Activated T-helper 2 cell treated with anti-CD3 and anti-CD28 coated beads, Interferon-gamma antibody, Interleukin-2, Interleukin-4, amounts not matched to agents 10 μg/mL and 5 μg/mL and 100 μg/mL, durations not matched to agents 14 hours and 24 hours and 36 hours (primary cell): Measurements from ENCODE around the gene SERPINI1. TPM values are rescaled to one million over a fixed set of nuclear protein-coding genes. Genes with fewer than 3 reads are reported as not detected.

ENCODE experiments used
- DNase-seq: peaks from one replicate; pipeline ENCODE4 v3.0.0; 2021; ENCODE audit warnings: low spot score
- H3K27ac Mint-ChIP-seq: one replicate; pipeline ENCODE4 v1.8.0; 2021; ENCODE audit warnings: mixed read lengths
- H3K27me3 Mint-ChIP-seq: one replicate; pipeline ENCODE4 v1.8.0; 2021; ENCODE audit warnings: low read depth, mixed read lengths
- H3K36me3 Mint-ChIP-seq: one replicate; pipeline ENCODE4 v1.8.0; 2021; ENCODE audit warnings: low read depth, mixed read lengths
- H3K4me1 Mint-ChIP-seq: one replicate; pipeline ENCODE4 v1.8.0; 2021; ENCODE audit warnings: low read depth, mixed read lengths
- H3K4me3 Mint-ChIP-seq: one replicate; pipeline ENCODE4 v1.8.0; 2021; ENCODE audit warnings: low read depth, mild to moderate bottlenecking, moderate library complexity, mixed read lengths
- H3K9me3 Mint-ChIP-seq: one replicate; pipeline ENCODE4 v1.8.0; 2021; ENCODE audit warnings: mixed read lengths
- intact Hi-C: fragments of 100-400 bp; cut with micrococcal nuclease; formaldehyde crosslinking; loops from one replicate; pipeline ENCODE4 v1.15.1; 2023
- total RNA-seq: library from RNA; stranded (reverse); gene quantifications from 2 replicates; pipeline ENCODE4 v1.2.3, GENCODE V29; 2022

Gene SERPINI1, protein sequence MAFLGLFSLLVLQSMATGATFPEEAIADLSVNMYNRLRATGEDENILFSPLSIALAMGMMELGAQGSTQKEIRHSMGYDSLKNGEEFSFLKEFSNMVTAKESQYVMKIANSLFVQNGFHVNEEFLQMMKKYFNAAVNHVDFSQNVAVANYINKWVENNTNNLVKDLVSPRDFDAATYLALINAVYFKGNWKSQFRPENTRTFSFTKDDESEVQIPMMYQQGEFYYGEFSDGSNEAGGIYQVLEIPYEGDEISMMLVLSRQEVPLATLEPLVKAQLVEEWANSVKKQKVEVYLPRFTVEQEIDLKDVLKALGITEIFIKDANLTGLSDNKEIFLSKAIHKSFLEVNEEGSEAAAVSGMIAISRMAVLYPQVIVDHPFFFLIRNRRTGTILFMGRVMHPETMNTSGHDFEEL
- 0.46 and 0.71 TPM in 2 replicates for total RNA-seq

DNA sequence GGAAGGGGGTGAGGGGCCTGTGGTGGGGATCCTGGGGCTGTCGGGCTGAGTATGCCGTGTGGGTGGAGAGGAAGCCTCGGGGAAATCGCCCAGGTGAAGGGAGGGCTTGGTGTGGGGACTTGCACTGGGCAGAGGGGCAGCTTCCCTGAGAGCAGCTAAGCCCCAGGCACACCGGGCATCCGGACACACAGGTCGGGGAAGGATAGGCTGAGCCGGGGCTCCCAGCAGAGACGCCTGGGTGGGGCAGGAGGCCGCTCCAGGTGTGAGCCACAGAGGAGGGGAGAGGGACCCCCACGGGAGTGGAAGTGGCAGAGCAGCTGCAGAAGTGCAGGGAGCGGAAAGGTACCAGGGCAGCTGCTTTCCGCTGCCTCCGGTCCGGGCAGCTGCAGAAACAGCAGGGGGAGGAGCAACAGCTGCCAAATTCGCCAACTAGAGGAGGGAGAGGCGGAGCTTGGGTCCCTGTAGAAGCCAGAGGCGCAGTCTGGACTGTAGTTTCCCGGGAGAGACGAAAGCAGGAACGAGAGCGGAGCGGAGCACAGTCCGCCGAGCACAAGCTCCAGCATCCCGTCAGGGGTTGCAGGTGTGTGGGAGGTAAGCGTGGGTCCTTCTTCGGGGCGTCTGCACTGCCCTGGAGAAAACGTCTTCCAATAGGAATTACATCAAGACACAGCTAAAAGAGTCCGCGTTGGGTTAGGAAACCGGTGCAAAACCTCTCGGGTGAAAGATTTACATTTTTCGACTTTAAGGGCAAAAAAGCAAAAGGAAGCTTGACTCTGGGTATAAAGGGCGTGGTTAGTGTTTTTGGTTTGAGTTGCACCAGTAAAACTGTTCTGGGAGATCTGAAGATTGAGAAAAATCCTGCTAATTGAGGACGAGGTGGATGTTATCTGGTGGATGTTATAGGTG is at the start of gene SERPINI1:
Gene SERPINI1, plus strand, starts transcription at position 489 of the 906 bp plus-strand sequence. CDS start 53,408 bp downstream, outside the sequence.
- peaks cover 16% of the 10 kb centered on the region for H3K4me1 Mint-ChIP-seq
- peak; percentile 76 for DNase-seq
- H3K36me3 Mint-ChIP-seq = peaks cover 10% of the 10 kb centered on the region
- H3K4me3 Mint-ChIP-seq = no peak within 1 kb of the TSS
- peaks cover 7% of the 10 kb centered on the region for H3K27me3 Mint-ChIP-seq
- H3K9me3 Mint-ChIP-seq = no peaks in the 10 kb centered on the region
- intact Hi-C loops = loop anchor here (1.0 to 10.0 kb wide), 4 partner anchors 44 to 361 kb away; partner anchors contain the start of gene ZBBX
- H3K27ac Mint-ChIP-seq = no peak within 1 kb of the TSS

DNA sequence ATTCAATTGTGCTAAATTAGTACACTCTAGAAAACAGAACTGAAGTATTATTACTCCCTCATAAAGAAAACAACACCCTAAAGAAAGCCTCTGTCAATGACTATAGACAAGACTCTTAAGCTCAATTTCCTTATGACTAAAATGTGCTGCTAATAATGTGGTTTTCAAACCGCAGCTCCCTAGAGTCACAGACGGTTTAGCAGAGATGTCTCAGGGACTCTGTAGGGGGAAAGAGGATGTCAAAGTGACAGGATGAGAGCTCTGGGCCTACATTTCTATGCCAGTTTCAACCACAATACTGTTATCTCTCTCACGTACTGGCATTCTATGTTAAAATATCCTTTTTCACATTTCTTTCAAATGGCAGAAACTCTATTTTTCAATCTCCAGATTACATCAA is 44.2 kb upstream of the SERPINI1 start:
- intact Hi-C loops = loop anchor here (1.0 kb wide), 1 partner anchor 44 kb away; the partner anchor contains the start of gene SERPINI1
- Mint-ChIP-seq H3K27me3 (no peaks in the 10 kb centered on the region), H3K4me3 (no peak overlapping the region), H3K27ac (peak overlapping the region; percentile 63), H3K36me3 (peaks cover 49% of the 10 kb centered on the region), H3K4me1 (peaks cover 23% of the 10 kb centered on the region), H3K9me3 (no peaks in the 10 kb centered on the region)
- peak; percentile 36 for DNase-seq

DNA sequence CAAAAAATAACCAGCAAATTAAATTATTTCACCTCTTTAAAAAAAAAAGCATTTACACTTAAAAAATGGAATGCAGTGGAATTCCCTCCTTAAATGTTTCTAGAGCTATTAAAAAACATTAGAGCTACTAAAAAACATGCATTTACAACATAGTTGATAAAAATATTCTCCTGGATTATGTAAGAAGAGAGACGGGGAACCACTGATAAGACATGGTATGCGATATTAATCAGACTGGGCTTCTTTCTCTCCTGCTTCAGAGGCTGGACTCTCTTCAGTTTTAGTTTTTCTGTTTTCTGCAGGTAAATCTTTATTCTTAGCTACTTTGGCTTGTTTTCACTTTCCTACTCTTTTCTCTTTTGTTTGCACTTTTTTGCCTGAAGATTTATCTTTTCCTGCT is 41.4 kb upstream of the SERPINI1 start:
- no peaks in the 10 kb centered on the region for H3K9me3 Mint-ChIP-seq
- no peaks in the 10 kb centered on the region for H3K27me3 Mint-ChIP-seq
- H3K27ac Mint-ChIP-seq = no peak overlapping the region
- H3K4me1 Mint-ChIP-seq = peaks cover 30% of the 10 kb centered on the region
- peaks cover 53% of the 10 kb centered on the region for H3K36me3 Mint-ChIP-seq
- H3K4me3 Mint-ChIP-seq = no peak overlapping the region
- intact Hi-C loops = no loop called here
- DNase-seq = no peak

DNA sequence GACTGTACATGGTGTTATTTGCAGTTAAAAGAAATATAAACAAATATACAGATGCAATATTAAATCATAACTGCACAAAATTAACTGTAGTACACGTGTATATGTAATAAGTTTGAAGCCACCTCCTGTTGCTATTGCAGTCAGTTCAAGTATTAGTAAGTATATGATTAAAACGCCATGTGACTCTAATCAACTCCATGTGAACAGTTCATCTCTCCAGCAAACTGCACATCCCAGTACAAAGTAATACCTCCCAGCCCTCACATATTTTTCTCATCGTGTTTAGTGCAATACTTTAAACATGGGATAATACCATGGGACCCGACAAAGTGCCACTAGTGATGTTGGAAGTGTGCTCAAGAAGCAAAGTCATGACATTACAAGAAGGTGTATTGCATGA is 35.5 kb upstream of the SERPINI1 start:
- intact Hi-C loops = no loop called here
- Mint-ChIP-seq H3K27ac (no peak overlapping the region), H3K4me3 (no peak overlapping the region), H3K9me3 (no peaks in the 10 kb centered on the region), H3K27me3 (no peaks in the 10 kb centered on the region), H3K4me1 (peaks cover 11% of the 10 kb centered on the region), H3K36me3 (peaks cover 42% of the 10 kb centered on the region)
- DNase-seq = no peak

DNA sequence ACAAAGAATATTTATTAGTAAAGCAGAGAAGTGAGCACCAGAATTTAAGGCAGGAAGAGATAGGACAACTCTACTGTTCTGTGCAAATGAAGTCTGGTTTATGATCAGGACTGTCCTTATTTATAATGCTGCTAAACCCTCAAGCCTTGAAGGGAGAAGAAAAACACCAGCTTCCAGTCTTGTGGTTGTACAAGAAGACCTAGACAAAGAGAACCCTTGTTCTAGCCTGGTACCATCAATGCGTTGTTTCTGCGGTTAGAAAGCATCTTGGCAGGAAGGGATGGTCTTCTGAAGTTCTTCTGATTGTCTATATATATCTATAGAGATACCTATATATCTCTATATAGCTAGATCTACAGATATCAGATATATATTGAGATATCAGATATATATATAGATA is 34.6 kb upstream of the SERPINI1 start:
- H3K4me3 Mint-ChIP-seq = no peak overlapping the region
- peaks cover 13% of the 10 kb centered on the region for H3K4me1 Mint-ChIP-seq
- no peak for DNase-seq
- peaks cover 36% of the 10 kb centered on the region for H3K36me3 Mint-ChIP-seq
- H3K27ac Mint-ChIP-seq = no peak overlapping the region
- H3K9me3 Mint-ChIP-seq = no peaks in the 10 kb centered on the region
- H3K27me3 Mint-ChIP-seq = no peaks in the 10 kb centered on the region
- intact Hi-C loops = no loop called here

DNA sequence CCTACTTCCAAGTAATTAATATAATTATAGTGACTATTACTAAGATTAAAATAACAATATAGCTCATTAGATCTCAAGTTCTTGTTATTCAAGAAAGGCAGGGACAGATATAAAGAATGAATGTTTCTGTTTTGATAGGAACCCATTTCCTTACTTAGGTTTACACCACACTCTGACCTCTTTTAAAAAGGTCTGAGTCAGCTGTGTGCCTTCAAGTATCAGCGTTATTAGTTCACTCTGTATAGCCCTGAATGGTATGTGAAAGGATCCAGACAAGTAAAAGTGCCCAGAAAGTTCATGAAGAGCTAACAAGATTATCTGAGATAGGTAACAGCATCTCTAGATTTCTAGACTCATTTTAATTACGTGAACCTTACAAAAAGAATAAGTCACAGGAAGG is 29.7 kb upstream of the SERPINI1 start:
- Mint-ChIP-seq H3K27ac (no peak overlapping the region), H3K27me3 (no peaks in the 10 kb centered on the region), H3K4me3 (no peak overlapping the region), H3K36me3 (peaks cover 48% of the 10 kb centered on the region), H3K9me3 (no peaks in the 10 kb centered on the region), H3K4me1 (peaks cover 7% of the 10 kb centered on the region)
- DNase-seq = no peak
- intact Hi-C loops = no loop called here

DNA sequence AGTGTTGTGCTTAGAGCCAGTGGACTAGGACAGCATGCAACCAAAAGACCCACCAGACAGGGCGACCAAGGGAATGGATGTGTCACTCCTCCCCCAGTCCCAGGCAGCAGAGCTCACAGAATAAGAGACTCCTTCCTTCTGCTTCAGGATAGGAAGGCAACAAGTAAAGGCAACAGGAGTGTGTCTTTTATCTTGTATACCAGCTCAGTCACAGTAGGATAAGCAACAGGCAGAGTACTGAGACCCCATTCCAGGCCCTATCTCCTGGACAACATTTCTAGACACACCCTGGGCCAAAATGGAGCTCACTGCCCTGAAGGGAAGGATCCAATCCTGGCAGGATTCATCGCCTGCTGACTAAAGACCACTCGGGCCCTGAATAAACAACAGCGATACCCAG is 25.8 kb upstream of the SERPINI1 start:
- Mint-ChIP-seq H3K4me1 (peaks cover 33% of the 10 kb centered on the region), H3K36me3 (peaks cover 70% of the 10 kb centered on the region), H3K4me3 (no peak overlapping the region), H3K27me3 (no peaks in the 10 kb centered on the region), H3K27ac (no peak overlapping the region), H3K9me3 (no peaks in the 10 kb centered on the region)
- intact Hi-C loops = no loop called here
- no peak for DNase-seq

DNA sequence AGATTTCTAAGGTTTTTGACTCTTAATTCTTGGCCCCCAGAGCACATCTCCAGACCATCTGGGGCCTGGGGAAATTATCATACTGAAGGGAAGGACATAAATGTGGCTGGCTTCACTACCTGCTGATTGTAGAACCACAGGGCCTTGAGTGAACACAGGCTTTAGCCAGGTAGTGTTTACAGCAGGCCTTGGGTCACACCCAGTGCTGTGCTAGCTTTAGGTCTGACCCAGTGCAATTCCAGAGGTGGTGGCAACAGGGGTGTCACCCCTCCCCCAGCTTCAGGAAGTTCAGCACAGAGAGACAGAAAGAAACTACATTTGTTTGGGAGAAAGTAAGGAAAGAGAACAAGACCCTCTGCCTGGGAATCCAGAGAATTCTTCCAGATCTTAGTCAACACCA is 25.0 kb upstream of the SERPINI1 start:
- Mint-ChIP-seq H3K27ac (no peak overlapping the region), H3K4me3 (no peak overlapping the region), H3K36me3 (peaks cover 77% of the 10 kb centered on the region), H3K9me3 (no peaks in the 10 kb centered on the region), H3K4me1 (peaks cover 33% of the 10 kb centered on the region), H3K27me3 (no peaks in the 10 kb centered on the region)
- intact Hi-C loops = no loop called here
- DNase-seq = no peak

DNA sequence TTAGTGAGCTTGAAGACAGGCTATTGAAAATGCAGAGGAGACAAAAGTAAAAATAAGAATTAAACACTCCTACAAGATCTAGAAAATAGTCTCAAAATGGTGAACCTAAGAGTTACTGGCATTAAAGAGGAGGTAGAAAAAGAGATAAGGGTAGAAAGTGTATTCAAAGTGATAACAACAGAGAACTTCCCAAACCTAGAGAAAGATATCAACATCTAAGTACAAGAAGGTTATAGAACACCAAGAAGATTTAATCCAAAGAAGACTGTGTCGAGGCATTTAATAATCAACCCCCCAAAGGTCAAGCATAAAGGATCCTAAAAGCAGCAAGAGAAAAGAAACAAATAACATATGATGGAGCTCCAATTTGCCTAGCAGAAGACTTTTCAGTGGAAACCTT is 24.1 kb upstream of the SERPINI1 start:
- Mint-ChIP-seq H3K9me3 (no peaks in the 10 kb centered on the region), H3K36me3 (peaks cover 77% of the 10 kb centered on the region), H3K27ac (no peak overlapping the region), H3K4me1 (peaks cover 29% of the 10 kb centered on the region), H3K27me3 (no peaks in the 10 kb centered on the region), H3K4me3 (no peak overlapping the region)
- intact Hi-C loops = no loop called here
- DNase-seq = no peak

DNA sequence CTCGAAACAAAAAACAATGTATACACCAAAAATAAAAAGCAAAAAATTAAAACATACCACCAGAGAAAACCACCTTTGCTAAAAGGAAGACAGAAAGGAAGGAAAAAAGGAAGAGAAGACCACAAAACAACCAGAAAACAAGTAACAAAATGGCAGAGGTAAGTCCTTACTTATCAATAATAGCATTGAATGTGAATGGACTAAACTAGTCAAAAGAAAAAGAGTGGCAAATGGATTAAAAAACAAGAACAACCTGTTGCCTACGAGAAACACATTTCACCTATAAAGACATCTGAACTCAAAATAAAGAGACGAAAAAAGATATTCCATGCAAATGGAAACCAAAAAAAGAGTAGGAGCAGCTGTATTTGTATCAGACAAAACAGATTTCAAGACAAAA is 23.1 kb upstream of the SERPINI1 start:
- no peaks in the 10 kb centered on the region for H3K27me3 Mint-ChIP-seq
- peaks cover 80% of the 10 kb centered on the region for H3K36me3 Mint-ChIP-seq
- peaks cover 29% of the 10 kb centered on the region for H3K4me1 Mint-ChIP-seq
- DNase-seq = no peak
- H3K4me3 Mint-ChIP-seq = no peak overlapping the region
- no peaks in the 10 kb centered on the region for H3K9me3 Mint-ChIP-seq
- intact Hi-C loops = no loop called here
- H3K27ac Mint-ChIP-seq = no peak overlapping the region

DNA sequence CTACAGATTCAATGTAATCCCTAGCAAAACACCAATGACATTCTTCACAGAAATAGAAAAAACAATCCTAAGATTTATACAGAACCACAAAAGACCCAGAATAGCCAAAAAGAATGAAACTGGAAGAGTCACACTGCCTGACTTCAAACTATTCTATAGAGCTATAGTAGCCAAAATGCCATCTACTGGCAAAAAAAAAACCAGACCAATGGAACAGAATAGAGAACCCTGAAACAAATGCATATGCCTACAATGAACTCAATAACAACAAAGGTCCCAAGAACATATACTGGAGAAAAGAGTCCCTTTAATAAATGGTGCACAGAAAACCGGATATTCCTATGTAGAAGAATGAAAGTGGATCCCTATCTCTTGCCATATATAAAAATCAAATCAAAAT is 20.6 kb upstream of the SERPINI1 start:
- Mint-ChIP-seq H3K4me3 (no peak overlapping the region), H3K4me1 (peaks cover 35% of the 10 kb centered on the region), H3K27me3 (no peaks in the 10 kb centered on the region), H3K9me3 (no peaks in the 10 kb centered on the region), H3K36me3 (peaks cover 86% of the 10 kb centered on the region), H3K27ac (no peak overlapping the region)
- intact Hi-C loops = no loop called here
- DNase-seq = no peak

DNA sequence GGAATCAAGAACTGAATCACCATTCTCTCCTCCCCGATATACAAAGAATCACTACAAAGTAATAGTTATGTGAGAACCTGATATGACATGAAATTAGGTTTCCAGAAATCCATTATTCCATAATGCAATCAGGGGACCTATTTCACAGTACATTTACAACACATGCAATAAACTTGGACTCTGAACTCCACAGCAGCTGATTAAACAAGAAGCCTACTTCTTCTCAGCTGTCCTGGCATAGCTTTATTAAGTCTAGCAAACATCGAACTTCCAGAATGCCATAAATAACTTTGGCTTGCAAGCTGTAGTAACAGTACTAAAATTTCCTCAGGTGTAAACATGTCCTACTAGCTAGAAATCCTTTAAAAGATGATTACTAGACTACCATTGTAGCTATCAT is 18.6 kb upstream of the SERPINI1 start:
- Mint-ChIP-seq H3K27ac (no peak overlapping the region), H3K9me3 (no peaks in the 10 kb centered on the region), H3K36me3 (peaks cover 80% of the 10 kb centered on the region), H3K4me1 (peaks cover 30% of the 10 kb centered on the region), H3K4me3 (no peak overlapping the region), H3K27me3 (no peaks in the 10 kb centered on the region)
- no peak for DNase-seq
- intact Hi-C loops = no loop called here

DNA sequence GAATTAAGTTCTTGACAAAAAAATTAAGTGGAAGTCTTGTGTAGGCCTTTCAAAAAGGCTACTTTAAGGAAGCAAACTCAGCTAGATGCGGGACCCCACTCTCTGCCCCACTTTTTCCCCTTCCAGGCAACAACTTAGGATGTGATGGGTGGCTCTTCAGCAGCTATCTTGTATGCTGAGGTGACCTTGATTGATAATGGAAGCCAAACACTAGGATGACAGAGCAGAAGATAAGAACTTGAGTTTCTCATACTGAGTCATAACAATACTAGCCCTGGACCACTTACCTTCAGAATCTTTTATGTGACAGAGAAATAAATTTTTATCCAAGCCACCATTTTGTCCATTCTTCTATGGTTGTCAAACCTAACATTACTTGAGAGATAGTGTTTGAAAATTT is 16.9 kb upstream of the SERPINI1 start:
- Mint-ChIP-seq H3K9me3 (no peaks in the 10 kb centered on the region), H3K27ac (no peak overlapping the region), H3K27me3 (no peaks in the 10 kb centered on the region), H3K4me1 (peaks cover 22% of the 10 kb centered on the region), H3K36me3 (peaks cover 75% of the 10 kb centered on the region), H3K4me3 (no peak overlapping the region)
- intact Hi-C loops = no loop called here
- DNase-seq = no peak
